Fibroblast of lung (primary cell): ENCODE measurements around the gene EFNA5. TPM values are rescaled to one million over a fixed set of nuclear protein-coding genes. Genes with fewer than 3 reads are reported as not detected.

Experiments
- DNase-seq, 2 donors: peaks; one replicate each; pipeline versions ENCODE4 v3.0.0 to v3.0.0-alpha.2; 2010; ENCODE audit warnings: low read depth in 2 of 2
- H2AFZ ChIP-seq: 2 replicates; pipeline ENCODE4 v1.5.1; 2012; ENCODE audit warnings: low read length, control low read depth, inconsistent platforms
- H3K27ac ChIP-seq: 2 replicates; pipeline ENCODE4 v1.5.1; 2011; ENCODE audit warnings: low read length, control low read depth; ENCODE audit not compliant: insufficient read depth
- H3K27me3 ChIP-seq: 2 replicates; pipeline ENCODE4 v1.5.1; 2011; ENCODE audit warnings: mild to moderate bottlenecking, low read length; ENCODE audit not compliant: control insufficient read depth, insufficient read depth
- H3K36me3 ChIP-seq: 2 replicates; pipeline ENCODE4 v1.5.1; 2011; ENCODE audit warnings: low read length; ENCODE audit not compliant: control insufficient read depth, insufficient read depth
- H3K4me1 ChIP-seq: 2 replicates; pipeline ENCODE4 v1.5.1; 2011; ENCODE audit warnings: low read length; ENCODE audit not compliant: control insufficient read depth, insufficient read depth; ENCODE audit errors: extremely low read depth
- H3K4me2 ChIP-seq: 2 replicates; pipeline ENCODE4 v1.5.1; 2011; ENCODE audit warnings: low read length, control low read depth; ENCODE audit not compliant: insufficient read depth; ENCODE audit errors: extremely low read depth
- H3K4me3 ChIP-seq, 4 experiments: fragments of 200-600 bp in 1 of 4; sonication (generic) in 1 of 4; replicated peaks in 1 of 4; 2 replicates each; pipeline ENCODE4 v1.5.1; 2011 to 2016; ENCODE audit warnings: low read length in 4 of 4, low read depth in 3 of 4, mild to moderate bottlenecking in 3 of 4, control low read depth in 2 of 4, inconsistent platforms in 1 of 4, mixed read lengths in 1 of 4; ENCODE audit not compliant: insufficient read depth in 1 of 4; ENCODE audit errors: control extremely low read depth in 1 of 4
- H3K79me2 ChIP-seq: 2 replicates; pipeline ENCODE4 v1.5.1; 2012; ENCODE audit warnings: mild to moderate bottlenecking, low read length, inconsistent platforms; ENCODE audit not compliant: control insufficient read depth, insufficient read depth
- H3K9ac ChIP-seq: 2 replicates; pipeline ENCODE4 v1.5.1; 2011; ENCODE audit warnings: mild to moderate bottlenecking, low read length, control low read depth; ENCODE audit not compliant: insufficient read depth
- H3K9me3 ChIP-seq: 2 replicates; pipeline ENCODE4 v1.5.1; 2012; ENCODE audit warnings: low read depth, low read length; ENCODE audit not compliant: control insufficient read depth, insufficient read depth
- H4K20me1 ChIP-seq: 2 replicates; pipeline ENCODE4 v1.5.1; 2011; ENCODE audit warnings: low read length; ENCODE audit not compliant: control insufficient read depth, insufficient read depth; ENCODE audit errors: extremely low read depth
- CTCF ChIP-seq, 2 donors: IDR thresholded peaks in 1 of 2; conservative IDR thresholded peaks in 1 of 2; 1 replicate in 1 of 2; 2 replicates in 1 of 2; pipeline ENCODE4 v1.5.1; 2011 to 2012; ENCODE audit warnings: low read length in 2 of 2, control low read depth in 1 of 2, inconsistent platforms in 1 of 2, low read depth in 1 of 2, mild to moderate bottlenecking in 1 of 2
- EZH2 ChIP-seq: IDR thresholded peaks from 2 replicates; pipeline ENCODE4 v1.5.1; 2012; ENCODE audit warnings: low read length, control low read depth, mild to moderate bottlenecking; ENCODE audit errors: missing control alignments
- polyA plus RNA-seq, 2 donors: library from polyadenylated mRNA; depleted of rRNA in 1 of 2; stranded (reverse) in 1 of 2; unstranded in 1 of 2; fragments of >200 nt; gene quantifications; 2 replicates each; pipeline ENCODE4 v1.2.1, GENCODE V29; 2011 to 2012; ENCODE audit warnings: missing spikeins in 1 of 2
- total RNA-seq: library from RNA; depleted of rRNA; stranded (reverse); fragments of >200 nt; gene quantifications from 2 replicates; pipeline ENCODE4 v1.2.1, GENCODE V29; 2014

EFNA5 gene
- total and polyA plus RNA-seq, 2 donors (not counting 1 experiment from before 2014, with no cell fraction given) = 3.5 to 3.7 TPM

- H3K4me3 ChIP-seq = peak overlapping the region in 2 of 4 experiments; percentile 2 to 31
- H3K36me3 ChIP-seq = no peaks in the 10 kb centered on the region
- no peaks in the 10 kb centered on the region for H4K20me1 ChIP-seq
- H3K27ac ChIP-seq = no peak overlapping the region
- H3K4me2 ChIP-seq = peak overlapping the region; percentile 67
- TF ChIP-seq CTCF (conservative IDR thresholded peaks at IDR 0.05 in 1 of 2, IDR thresholded peaks at IDR 0.05 in 1 of 2; ENCODE audit: low read depth in 1 of 2, low read length in 2 of 2) (no peak), EZH2 (no peak)
- no peak overlapping the region for H3K9ac ChIP-seq
- DNase-seq = peak; percentile 5 to 8
- no peaks in the 10 kb centered on the region for H3K27me3 ChIP-seq
- no peaks in the 10 kb centered on the region for H3K9me3 ChIP-seq
- H2AFZ ChIP-seq = peak overlapping the region; percentile 64
- no peaks in the 10 kb centered on the region for H3K4me1 ChIP-seq
- H3K79me2 ChIP-seq = no peaks in the 10 kb centered on the region
Measured at GRCh38 chr5:107704681-107705401, 34.1 kb upstream of the EFNA5 start.

- DNase-seq = peak in 1 of 2 donors; percentile 4
- H3K27me3 ChIP-seq = no peaks in the 10 kb centered on the region
- H3K36me3 ChIP-seq = no peaks in the 10 kb centered on the region
- H4K20me1 ChIP-seq = no peaks in the 10 kb centered on the region
- H3K9me3 ChIP-seq = no peaks in the 10 kb centered on the region
- no peaks in the 10 kb centered on the region for H3K79me2 ChIP-seq
- H2AFZ ChIP-seq = no peak overlapping the region
- H3K4me3 ChIP-seq = no peak overlapping the region
- no peak overlapping the region for H3K4me2 ChIP-seq
- no peak overlapping the region for H3K9ac ChIP-seq
- no peaks in the 10 kb centered on the region for H3K4me1 ChIP-seq
- H3K27ac ChIP-seq = no peak overlapping the region
- TF ChIP-seq CTCF (conservative IDR thresholded peaks at IDR 0.05 in 1 of 2, IDR thresholded peaks at IDR 0.05 in 1 of 2; ENCODE audit: low read depth in 1 of 2, low read length in 2 of 2) = no peak
- no peak for TF ChIP-seq EZH2
Measured at GRCh38 chr5:107700481-107700880, 29.7 kb upstream of the EFNA5 start.

GRCh38 chr5:107699425-107699824 is 28.7 kb upstream of the EFNA5 start:
- Histone ChIP-seq H2AFZ (no peak overlapping the region), H3K9ac (no peak overlapping the region), H3K4me1 (no peaks in the 10 kb centered on the region), H3K27ac (no peak overlapping the region), H4K20me1 (no peaks in the 10 kb centered on the region), H3K4me3 (no peak overlapping the region), H3K27me3 (no peaks in the 10 kb centered on the region), H3K9me3 (no peaks in the 10 kb centered on the region), H3K4me2 (no peak overlapping the region), H3K36me3 (no peaks in the 10 kb centered on the region), H3K79me2 (no peaks in the 10 kb centered on the region)
- TF ChIP-seq CTCF (conservative IDR thresholded peaks at IDR 0.05 in 1 of 2, IDR thresholded peaks at IDR 0.05 in 1 of 2; ENCODE audit: low read depth in 1 of 2, low read length in 2 of 2) = no peak
- no peak for TF ChIP-seq EZH2
- DNase-seq = no peak
